SU-DHL-6 (cell line): ENCODE results near the gene NUBP2.

Source experiments
- H2AFZ ChIP-seq: fragments of 200-600 bp; sonication (generic); 2 replicates; pipeline ENCODE4 v1.6.1; 2014; ENCODE audit warnings: low read depth, mild to moderate bottlenecking, moderate library complexity, mixed read lengths, antibody characterized with exemption, low read length; ENCODE audit not compliant: severe bottlenecking
- H3F3A ChIP-seq: fragments of 200-600 bp; shearing (Covaris generic); 2 replicates; pipeline ENCODE4 v1.6.0; 2016; ENCODE audit warnings: antibody characterized with exemption, mild to moderate bottlenecking; ENCODE audit not compliant: insufficient read depth
- H3K27ac ChIP-seq: fragments of 200-600 bp; sonication (generic); 2 replicates; pipeline ENCODE4 v1.5.1; 2016; ENCODE audit warnings: low read depth, mild to moderate bottlenecking, low read length, moderate library complexity, mixed read lengths
- H3K27me3 ChIP-seq: fragments of 200-600 bp; sonication (generic), shearing (Covaris generic); 2 replicates; pipeline ENCODE4 v1.6.0; 2014; ENCODE audit warnings: mild to moderate bottlenecking, low read length
- H3K36me3 ChIP-seq: fragments of 200-600 bp; sonication (generic); 2 replicates; pipeline ENCODE4 v1.6.1; 2014; ENCODE audit warnings: mild to moderate bottlenecking, low read length, mixed read lengths
- H3K4me2 ChIP-seq: fragments of 300-600, 200-600 bp; shearing (Covaris generic), sonication (generic); 2 replicates; pipeline ENCODE4 v1.6.0; 2014; ENCODE audit warnings: low read length, low read depth, mild to moderate bottlenecking; ENCODE audit not compliant: poor library complexity, severe bottlenecking
- H3K4me3 ChIP-seq: fragments of 200-600 bp; sonication (generic); 2 replicates; pipeline ENCODE4 v1.5.1; 2014; ENCODE audit warnings: antibody characterized with exemption, low read length, mild to moderate bottlenecking, mixed read lengths; ENCODE audit not compliant: insufficient read depth, poor library complexity, severe bottlenecking
- H3K79me2 ChIP-seq: fragments of 200-600 bp; sonication (generic); 2 replicates; pipeline ENCODE4 v1.6.1; 2014; ENCODE audit warnings: mild to moderate bottlenecking, low read length, moderate library complexity; ENCODE audit not compliant: insufficient read depth
- H3K9ac ChIP-seq: fragments of 200-600 bp; sonication (generic); 2 replicates; pipeline ENCODE4 v1.7.0; 2014; ENCODE audit warnings: mild to moderate bottlenecking, low read length
- H3K9me2 ChIP-seq: fragments of 200-600 bp; sonication (generic); replicated peaks from 2 replicates; pipeline ENCODE4 v1.6.1; 2014; ENCODE audit warnings: low read length; ENCODE audit not compliant: insufficient read depth
- H3K9me3 ChIP-seq: fragments of 200-600 bp; sonication (generic); 2 replicates; pipeline ENCODE4 v1.6.1; 2014; ENCODE audit warnings: low read length, mixed read lengths; ENCODE audit not compliant: insufficient read depth
- H4K20me1 ChIP-seq: fragments of 200-600 bp; sonication (generic); 2 replicates; pipeline ENCODE4 v1.6.1; 2014; ENCODE audit warnings: low read depth, mild to moderate bottlenecking, antibody characterized with exemption, low read length, moderate library complexity, mixed read lengths
- EZH2phosphoT487 ChIP-seq: fragments of 200-600 bp; sonication (generic), shearing (Covaris generic); conservative IDR thresholded peaks from 2 replicates; pipeline ENCODE4 v1.6.1; 2018; ENCODE audit warnings: mild to moderate bottlenecking, antibody characterized with exemption, low read length, moderate library complexity, mixed read lengths
- TF ChIP-seq, protein P1 (sequence below): fragments of 200-600 bp; sonication (generic); IDR thresholded peaks from one replicate; pipeline ENCODE4 v1.5.1; 2017; ENCODE audit warnings: antibody characterized with exemption, mild to moderate bottlenecking, low read length, moderate library complexity; ENCODE audit not compliant: insufficient read depth, poor library complexity, severe bottlenecking

The NUBP2 gene

DNA sequence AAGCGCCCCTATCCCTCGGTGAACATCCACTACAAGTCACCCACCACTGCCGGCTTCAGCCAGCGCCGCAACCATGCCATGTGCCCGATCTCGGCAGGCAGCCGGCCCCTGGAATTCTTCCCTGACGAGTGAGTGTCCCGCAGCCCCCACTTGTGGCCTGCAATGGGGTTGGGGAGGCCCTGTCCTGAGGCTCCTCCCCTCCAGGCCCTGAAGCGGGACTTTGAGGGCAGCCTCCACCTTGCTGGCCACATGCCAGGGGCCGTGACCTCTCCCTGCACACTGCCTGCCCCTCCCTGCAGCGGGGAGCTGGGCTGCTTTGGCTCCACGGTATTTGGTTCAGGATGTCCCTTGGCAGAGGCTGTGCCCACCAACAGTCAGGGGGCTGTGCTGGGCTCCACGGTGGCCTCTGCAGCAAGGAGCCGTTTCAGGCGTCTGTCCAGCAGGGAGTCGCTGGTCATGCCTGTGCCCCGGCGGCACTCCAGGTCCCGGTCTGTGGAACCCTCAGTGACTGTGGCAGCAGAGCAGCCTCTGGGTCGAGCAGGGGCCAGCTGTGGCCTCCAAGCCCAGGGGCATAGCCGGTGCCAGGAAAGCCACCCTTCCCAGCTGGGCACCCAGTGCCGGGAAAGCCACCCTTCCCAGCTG is 19.8 kb upstream of the NUBP2 start:
- Histone ChIP-seq H3K9me3 (no peaks in the 10 kb centered on the region), H3K4me2 (no peak overlapping the region), H3F3A (no peaks in the 10 kb centered on the region), H3K9ac (no peak overlapping the region), H3K27me3 (no peaks in the 10 kb centered on the region), H2AFZ (no peak overlapping the region), H4K20me1 (no peaks in the 10 kb centered on the region), H3K79me2 (no peaks in the 10 kb centered on the region), H3K27ac (no peak overlapping the region), H3K4me3 (no peak overlapping the region), H3K36me3 (no peaks in the 10 kb centered on the region), H3K9me2 (no peaks in the 10 kb centered on the region)
- no peak for TF ChIP-seq EZH2phosphoT487
- TF ChIP-seq, protein P1, sequence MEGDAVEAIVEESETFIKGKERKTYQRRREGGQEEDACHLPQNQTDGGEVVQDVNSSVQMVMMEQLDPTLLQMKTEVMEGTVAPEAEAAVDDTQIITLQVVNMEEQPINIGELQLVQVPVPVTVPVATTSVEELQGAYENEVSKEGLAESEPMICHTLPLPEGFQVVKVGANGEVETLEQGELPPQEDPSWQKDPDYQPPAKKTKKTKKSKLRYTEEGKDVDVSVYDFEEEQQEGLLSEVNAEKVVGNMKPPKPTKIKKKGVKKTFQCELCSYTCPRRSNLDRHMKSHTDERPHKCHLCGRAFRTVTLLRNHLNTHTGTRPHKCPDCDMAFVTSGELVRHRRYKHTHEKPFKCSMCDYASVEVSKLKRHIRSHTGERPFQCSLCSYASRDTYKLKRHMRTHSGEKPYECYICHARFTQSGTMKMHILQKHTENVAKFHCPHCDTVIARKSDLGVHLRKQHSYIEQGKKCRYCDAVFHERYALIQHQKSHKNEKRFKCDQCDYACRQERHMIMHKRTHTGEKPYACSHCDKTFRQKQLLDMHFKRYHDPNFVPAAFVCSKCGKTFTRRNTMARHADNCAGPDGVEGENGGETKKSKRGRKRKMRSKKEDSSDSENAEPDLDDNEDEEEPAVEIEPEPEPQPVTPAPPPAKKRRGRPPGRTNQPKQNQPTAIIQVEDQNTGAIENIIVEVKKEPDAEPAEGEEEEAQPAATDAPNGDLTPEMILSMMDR: no peak

DNA sequence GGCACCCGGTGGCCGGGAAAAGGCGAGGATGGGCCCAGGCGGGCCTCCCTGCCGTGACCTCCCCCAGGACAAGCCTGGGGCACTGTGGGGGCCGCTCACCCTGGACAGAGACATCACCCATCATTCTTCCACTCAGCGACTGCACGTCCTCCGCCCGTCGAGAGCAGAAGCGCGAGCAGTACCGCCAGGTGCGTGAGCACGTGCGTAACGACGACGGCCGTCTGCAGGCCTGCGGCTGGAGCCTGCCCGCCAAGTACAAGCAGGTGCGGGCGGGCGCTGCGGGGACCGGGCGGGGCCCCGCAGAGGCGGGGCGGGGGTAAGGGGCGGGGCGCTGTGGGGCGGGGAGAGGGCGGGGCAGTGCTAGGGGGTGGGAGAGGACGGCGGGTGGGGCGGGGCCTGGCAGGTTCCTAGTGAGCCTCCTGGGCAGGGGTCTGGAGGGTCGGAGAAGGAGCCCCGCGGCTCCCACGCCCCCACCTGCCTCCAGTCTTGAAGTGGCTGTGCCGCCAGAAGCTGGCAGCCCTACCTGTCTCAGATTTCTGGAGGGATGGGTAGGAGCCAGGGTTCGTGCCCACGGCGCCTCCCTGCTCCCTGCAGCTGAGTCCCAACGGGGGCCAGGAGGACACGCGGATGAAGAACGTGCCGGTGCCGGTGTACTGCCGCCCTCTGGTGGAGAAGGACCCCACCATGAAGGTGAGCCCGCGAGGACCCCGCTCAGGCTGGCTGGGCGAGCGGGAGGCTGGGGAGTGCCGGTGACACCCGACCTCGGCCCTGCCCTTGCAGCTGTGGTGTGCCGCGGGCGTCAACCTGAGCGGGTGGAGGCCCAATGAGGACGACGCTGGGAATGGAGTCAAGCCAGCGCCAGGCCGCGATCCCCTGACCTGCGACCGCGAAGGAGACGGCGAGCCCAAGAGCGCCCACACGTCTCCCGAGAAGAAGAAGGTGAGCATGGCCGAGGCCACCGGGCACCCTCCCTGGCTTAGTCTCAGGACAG is 18.9 kb upstream of the NUBP2 start:
- no peak overlapping the region for H2AFZ ChIP-seq
- H3K27ac ChIP-seq: no peak overlapping the region
- no peaks in the 10 kb centered on the region for H3F3A ChIP-seq
- H3K4me2 ChIP-seq: no peak overlapping the region
- H3K4me3 ChIP-seq: no peak overlapping the region
- H3K27me3 ChIP-seq: no peaks in the 10 kb centered on the region
- H3K36me3 ChIP-seq: no peaks in the 10 kb centered on the region
- no peaks in the 10 kb centered on the region for H3K9me2 ChIP-seq
- no peaks in the 10 kb centered on the region for H3K79me2 ChIP-seq
- H3K9ac ChIP-seq: no peak overlapping the region
- no peaks in the 10 kb centered on the region for H3K9me3 ChIP-seq
- no peaks in the 10 kb centered on the region for H4K20me1 ChIP-seq
- no peak for TF ChIP-seq EZH2phosphoT487
- TF ChIP-seq, protein P1: no peak

DNA sequence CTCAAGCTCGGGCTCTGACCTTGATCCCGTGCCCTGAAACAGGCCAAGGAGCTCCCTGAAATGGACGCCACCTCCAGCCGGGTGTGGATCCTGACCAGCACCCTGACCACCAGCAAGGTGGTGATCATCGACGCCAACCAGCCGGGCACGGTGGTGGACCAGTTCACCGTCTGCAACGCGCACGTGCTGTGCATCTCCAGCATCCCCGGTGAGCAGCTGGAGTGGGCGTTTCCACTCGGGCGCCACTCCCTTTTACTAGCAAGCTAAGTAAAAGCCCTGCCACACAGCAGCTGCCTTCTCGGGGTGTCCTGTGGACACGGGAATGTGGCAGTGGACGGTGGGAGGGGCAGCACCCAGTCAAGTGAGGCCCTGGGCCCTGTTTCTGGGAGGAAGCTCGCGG is 17.8 kb upstream of the NUBP2 start:
- H3K36me3 ChIP-seq: no peaks in the 10 kb centered on the region

More for the DNA sequence above, 17.8 kb upstream of the NUBP2 start:
- no peaks in the 10 kb centered on the region for H3K9me2 ChIP-seq
- H4K20me1 ChIP-seq: no peaks in the 10 kb centered on the region
- no peaks in the 10 kb centered on the region for H3K79me2 ChIP-seq
- 0 out of 2 replicates have a peak, but pooled peaks cover 1% of the 10 kb centered on the region for H3F3A ChIP-seq
- H3K9me3 ChIP-seq: no peaks in the 10 kb centered on the region
- no peak overlapping the region for H3K4me3 ChIP-seq
- TF ChIP-seq EZH2phosphoT487: no peak
- TF ChIP-seq, protein P1: no peak
- H3K27ac ChIP-seq: no peak overlapping the region
- no peak overlapping the region for H3K9ac ChIP-seq
- H3K4me2 ChIP-seq: no peak overlapping the region
- no peaks in the 10 kb centered on the region for H3K27me3 ChIP-seq
- no peak overlapping the region for H2AFZ ChIP-seq
